Measurements from ENCODE around the gene OR6F1.
"Not testable (repeated sequence)": the region's sequence is repeated elsewhere in the genome, so short reads cannot be mapped to it uniquely, and the experiment has no call there.

The OR6F1 gene

GRCh38 chr1:247716546-247716945, at the start of gene OR6F1:
OR6F1 (minus strand) TSS chr1:247716646; CDS start chr1:247712755, 3,891 bp downstream.
- DNase-seq = no peak

GRCh38 chr1:247760456-247760855, 44.0 kb upstream of the OR6F1 start, which contains the start of gene OR1C1:
OR1C1 (minus strand) TSS chr1:247760556; CDS start chr1:247758406, 2,150 bp downstream.
- no peak for DNase-seq

- DNase-seq = not testable (repeated sequence)
Observed at GRCh38 chr1:247754311-247754710, 37.9 kb upstream of the OR6F1 start.

- no peak for DNase-seq
Observed at GRCh38 chr1:247749870-247750269, 33.4 kb upstream of the OR6F1 start.

GRCh38 chr1:247748041-247748440, 31.6 kb upstream of the OR6F1 start, which contains the start of gene OR14A2:
OR14A2 (minus strand) TSS chr1:247748141.
- no peak for DNase-seq

GRCh38 chr1:247747616-247748015, 31.2 kb upstream of the OR6F1 start:
- DNase-seq = no peak

- DNase-seq = no peak
Observed at GRCh38 chr1:247746391-247746935, 30.0 kb upstream of the OR6F1 start.

GRCh38 chr1:247742215-247742760, 25.8 kb upstream of the OR6F1 start:
- DNase-seq = not testable (repeated sequence)

- no peak for DNase-seq
Observed at GRCh38 chr1:247741756-247742155, 25.3 kb upstream of the OR6F1 start.

GRCh38 chr1:247740721-247741120, 24.3 kb upstream of the OR6F1 start:
- DNase-seq = no peak

- no peak for DNase-seq
Observed at GRCh38 chr1:247738315-247738714, 21.9 kb upstream of the OR6F1 start, which contains the start of gene OR14K1. OR14K1 (plus strand) TSS chr1:247738615; CDS start chr1:247738615, 0 bp downstream.

GRCh38 chr1:247721222-247721621, 4.8 kb upstream of the OR6F1 start:
- DNase-seq = no peak

GRCh38 chr1:247713753-247714152, 2.7 kb downstream of the OR6F1 start:
- no peak for DNase-seq

GRCh38 chr1:247710681-247711080, 5.8 kb downstream of the OR6F1 start:
- DNase-seq = not testable (repeated sequence)

GRCh38 chr1:247701338-247701737, 15.1 kb downstream of the OR6F1 start:
- DNase-seq = no peak

- peak; percentile 51 for DNase-seq
Observed at GRCh38 chr1:247681288-247681897, 35.1 kb downstream of the OR6F1 start.

GRCh38 chr1:247680171-247680570, 36.3 kb downstream of the OR6F1 start:
- no peak for DNase-seq

- DNase-seq = no peak
Observed at GRCh38 chr1:247679639-247680038, 36.8 kb downstream of the OR6F1 start, which contains the start of gene OR13G1. OR13G1 (minus strand) TSS chr1:247679739; CDS start chr1:247673041, 6,698 bp downstream.

- DNase-seq = no peak
Observed at GRCh38 chr1:247669225-247669624, 47.2 kb downstream of the OR6F1 start.
